Thyroid gland (tissue), 4 donors: ENCODE measurements around the gene SEL1L2.

Source experiments
- CTCF ChIP-seq, 6 experiments: fragments of 200-600 bp in 3 of 6; fragments of 450-650 bp in 3 of 6; sonication (generic) in 3 of 6; IDR thresholded peaks; one replicate each; pipeline ENCODE4 v1.5.1; 2016 to 2019; ENCODE audit warnings: antibody characterized with exemption in 6 of 6, mild to moderate bottlenecking in 2 of 6, inconsistent platforms in 1 of 6, moderate library complexity in 1 of 6
- POLR2A ChIP-seq, 2 donors: fragments of 450-650 bp; IDR thresholded peaks; one replicate each; pipeline ENCODE4 v1.6.1; 2017; ENCODE audit warnings: antibody characterized with exemption in 2 of 2, mild to moderate bottlenecking in 2 of 2, moderate library complexity in 1 of 2

GRCh38 chr20:13810446-13810845, 180.0 kb downstream of the SEL1L2 start:
- no peak for TF ChIP-seq POLR2A (IDR thresholded peaks at IDR 0.05)
- no peak for TF ChIP-seq CTCF (IDR thresholded peaks at IDR 0.05)
